HepG2 (cell line): ENCODE data around the gene MTHFD2L. TPM values are rescaled to one million over a fixed set of nuclear protein-coding genes. Genes with fewer than 3 reads are reported as not detected.

Experiments
- ETV6 ChIP-seq: sonication (generic); formaldehyde crosslinking; conservative IDR thresholded peaks from 2 replicates; pipeline ENCODE4 v1.4.0; 2020; ENCODE audit warnings: missing genetic modification reagents
- MEIS2 ChIP-seq: sonication (generic); formaldehyde crosslinking; IDR thresholded peaks from 2 replicates; pipeline ENCODE4 v1.9.0; 2021; ENCODE audit warnings: mild to moderate bottlenecking, missing genetic modification reagents
- RCOR2 ChIP-seq: IDR thresholded peaks from 2 replicates; pipeline ENCODE4 v1.6.1; 2016; ENCODE audit warnings: missing biosample characterization, missing genetic modification reagents
- REST ChIP-seq, 2 experiments: IDR thresholded peaks; 2 replicates each; pipeline ENCODE4 v1.6.1; 2011 to 2012; ENCODE audit warnings: low read length in 2 of 2, borderline replicate concordance in 1 of 2, low read depth in 1 of 2, mild to moderate bottlenecking in 1 of 2, moderate library complexity in 1 of 2
- ZBTB21 ChIP-seq: sonication (generic); formaldehyde crosslinking; IDR thresholded peaks from 2 replicates; pipeline ENCODE4 v1.4.0; 2020; ENCODE audit warnings: missing genetic modification reagents
- ZFP91 ChIP-seq: sonication (generic); formaldehyde crosslinking; IDR thresholded peaks from 2 replicates; pipeline ENCODE4 v1.9.0; 2022; ENCODE audit warnings: missing genetic modification reagents, mild to moderate bottlenecking, borderline replicate concordance
- ZNF10 ChIP-seq: sonication (generic); formaldehyde crosslinking; IDR thresholded peaks from 2 replicates; pipeline ENCODE4 v1.4.0; 2020; ENCODE audit warnings: mild to moderate bottlenecking, low read depth, missing genetic modification reagents, borderline replicate concordance
- ZNF441 ChIP-seq: sonication (generic); formaldehyde crosslinking; IDR thresholded peaks from 2 replicates; pipeline ENCODE4 v1.7.0; 2021; ENCODE audit warnings: missing genetic modification reagents, borderline replicate concordance
- ZNF556 ChIP-seq: sonication (generic); formaldehyde crosslinking; IDR thresholded peaks from 2 replicates; pipeline ENCODE4 v1.4.0; 2020; ENCODE audit warnings: mild to moderate bottlenecking, missing genetic modification reagents, borderline replicate concordance
- ZNF644 ChIP-seq: IDR thresholded peaks from 2 replicates; pipeline ENCODE4 v1.6.1; 2016; ENCODE audit warnings: low read depth
- polyA plus RNA-seq, 8 experiments: library from polyadenylated mRNA; depleted of rRNA in 3 of 8; stranded (reverse) in 7 of 8; unstranded in 1 of 8; fragments of >200 nt; fragmentation: Illumina TruSeq in 4 of 8; extraction: Trizol in 4 of 8; gene quantifications; 2 replicates each; pipeline versions ENCODE4 v1.2.1 to v1.2.3, GENCODE V29; 2011 to 2016; ENCODE audit warnings: low read depth in 4 of 8, missing spikeins in 1 of 8, mixed read lengths in 1 of 8; ENCODE audit not compliant: insufficient read depth in 1 of 8
- total RNA-seq, 5 experiments: library from RNA; depleted of rRNA; stranded (reverse); fragments of >200 nt; fragmentation: Illumina TruSeq; extraction: Trizol; gene quantifications; 2 replicates each; pipeline ENCODE4 v1.2.3, GENCODE V29; 2016; ENCODE audit warnings: low read depth in 1 of 5
- TF ChIP-seq, protein P1 (sequence below): sonication (generic); formaldehyde crosslinking; IDR thresholded peaks from 2 replicates; pipeline ENCODE4 v1.5.1; 2020; ENCODE audit warnings: mild to moderate bottlenecking, missing genetic modification reagents, moderate library complexity
- TF ChIP-seq, protein P2 (sequence below): sonication (generic); formaldehyde crosslinking; IDR thresholded peaks from 2 replicates; pipeline ENCODE4 v1.4.0; 2020; ENCODE audit warnings: missing genetic modification reagents, borderline replicate concordance

MTHFD2L gene
- total and polyA plus RNA-seq, 2 of the 13 experiments (the other 11 are each of a cell fraction or from before 2014, with no cell fraction given), result 10.5 to 14.9 TPM

DNA sequence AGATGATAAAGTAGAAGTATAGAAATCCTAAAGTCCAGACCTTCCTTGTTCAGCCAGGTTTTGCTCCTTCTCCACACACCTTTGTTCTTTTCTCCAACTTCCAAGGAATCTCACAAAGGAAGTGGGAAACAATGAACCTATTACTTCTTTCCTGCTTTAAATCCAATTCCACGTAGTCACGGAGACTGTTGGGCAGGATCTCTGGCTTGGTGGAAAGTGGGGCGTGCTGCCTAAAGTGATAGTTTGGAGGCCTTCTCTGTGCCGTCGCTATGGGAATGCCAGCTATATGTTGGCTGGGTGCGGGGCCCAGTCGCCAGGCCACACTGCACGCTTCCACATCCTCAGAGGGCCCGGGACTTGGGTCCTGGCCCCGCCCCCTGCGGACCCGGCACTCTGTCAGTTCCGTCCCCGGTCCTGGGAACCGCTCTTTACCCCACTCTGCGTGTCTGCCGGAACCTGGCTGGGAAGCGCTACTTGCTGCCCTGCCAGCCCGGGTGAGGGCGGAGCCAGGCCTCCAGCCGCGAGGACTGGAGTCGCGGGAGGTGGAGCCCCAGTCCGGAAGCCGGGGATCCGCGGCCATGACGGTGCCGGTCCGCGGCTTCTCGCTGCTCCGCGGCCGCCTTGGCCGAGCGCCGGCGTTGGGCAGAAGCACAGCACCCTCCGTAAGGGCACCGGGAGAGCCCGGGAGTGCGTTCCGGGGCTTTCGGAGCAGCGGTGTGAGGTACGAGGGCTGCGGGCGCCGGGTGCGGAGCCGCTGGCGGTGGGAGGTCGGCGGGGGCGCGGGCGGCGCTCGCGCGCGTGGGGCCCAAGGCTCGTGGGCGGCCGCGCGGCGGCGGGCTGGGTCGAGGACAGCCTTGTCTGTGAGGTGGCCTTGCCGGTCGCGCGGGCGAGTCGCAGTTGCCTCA is at the start of gene MTHFD2L (continued):
- TF ChIP-seq MEIS2 (CRISPR knock-in tag), result peak; percentile 60
- TF ChIP-seq ZNF10, result no peak
- TF ChIP-seq RCOR2 (CRISPR knock-in tag), result 0 out of 2 replicates have a peak, but pooled peaks have one; percentile 41
- peak; percentile 43; the same call in 1 of the 2 replicates for TF ChIP-seq ZNF441
- peak; percentile 74; the same call in 1 of the 2 replicates for TF ChIP-seq ZNF556 (CRISPR knock-in tag)
- peak; percentile 63; the same call in 1 of the 2 replicates for TF ChIP-seq ETV6
- TF ChIP-seq, protein P1, sequence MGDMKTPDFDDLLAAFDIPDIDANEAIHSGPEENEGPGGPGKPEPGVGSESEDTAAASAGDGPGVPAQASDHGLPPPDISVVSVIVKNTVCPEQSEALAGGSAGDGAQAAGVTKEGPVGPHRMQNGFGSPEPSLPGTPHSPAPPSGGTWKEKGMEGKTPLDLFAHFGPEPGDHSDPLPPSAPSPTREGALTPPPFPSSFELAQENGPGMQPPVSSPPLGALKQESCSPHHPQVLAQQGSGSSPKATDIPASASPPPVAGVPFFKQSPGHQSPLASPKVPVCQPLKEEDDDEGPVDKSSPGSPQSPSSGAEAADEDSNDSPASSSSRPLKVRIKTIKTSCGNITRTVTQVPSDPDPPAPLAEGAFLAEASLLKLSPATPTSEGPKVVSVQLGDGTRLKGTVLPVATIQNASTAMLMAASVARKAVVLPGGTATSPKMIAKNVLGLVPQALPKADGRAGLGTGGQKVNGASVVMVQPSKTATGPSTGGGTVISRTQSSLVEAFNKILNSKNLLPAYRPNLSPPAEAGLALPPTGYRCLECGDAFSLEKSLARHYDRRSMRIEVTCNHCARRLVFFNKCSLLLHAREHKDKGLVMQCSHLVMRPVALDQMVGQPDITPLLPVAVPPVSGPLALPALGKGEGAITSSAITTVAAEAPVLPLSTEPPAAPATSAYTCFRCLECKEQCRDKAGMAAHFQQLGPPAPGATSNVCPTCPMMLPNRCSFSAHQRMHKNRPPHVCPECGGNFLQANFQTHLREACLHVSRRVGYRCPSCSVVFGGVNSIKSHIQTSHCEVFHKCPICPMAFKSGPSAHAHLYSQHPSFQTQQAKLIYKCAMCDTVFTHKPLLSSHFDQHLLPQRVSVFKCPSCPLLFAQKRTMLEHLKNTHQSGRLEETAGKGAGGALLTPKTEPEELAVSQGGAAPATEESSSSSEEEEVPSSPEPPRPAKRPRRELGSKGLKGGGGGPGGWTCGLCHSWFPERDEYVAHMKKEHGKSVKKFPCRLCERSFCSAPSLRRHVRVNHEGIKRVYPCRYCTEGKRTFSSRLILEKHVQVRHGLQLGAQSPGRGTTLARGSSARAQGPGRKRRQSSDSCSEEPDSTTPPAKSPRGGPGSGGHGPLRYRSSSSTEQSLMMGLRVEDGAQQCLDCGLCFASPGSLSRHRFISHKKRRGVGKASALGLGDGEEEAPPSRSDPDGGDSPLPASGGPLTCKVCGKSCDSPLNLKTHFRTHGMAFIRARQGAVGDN (CRISPR knock-in tag), result peak; percentile 96
- TF ChIP-seq REST (IDR thresholded peaks at IDR 0.05; ENCODE audit: borderline replicate concordance in 1 of 2, low read depth in 1 of 2, low read length in 2 of 2), result peak in 1 of 2 experiments; percentile 57; a peak in 1 of 4 replicates
- no peak for TF ChIP-seq ZBTB21 (CRISPR knock-in tag)
- TF ChIP-seq ZFP91 (CRISPR knock-in tag), result peak; percentile 92
- TF ChIP-seq, protein P2, sequence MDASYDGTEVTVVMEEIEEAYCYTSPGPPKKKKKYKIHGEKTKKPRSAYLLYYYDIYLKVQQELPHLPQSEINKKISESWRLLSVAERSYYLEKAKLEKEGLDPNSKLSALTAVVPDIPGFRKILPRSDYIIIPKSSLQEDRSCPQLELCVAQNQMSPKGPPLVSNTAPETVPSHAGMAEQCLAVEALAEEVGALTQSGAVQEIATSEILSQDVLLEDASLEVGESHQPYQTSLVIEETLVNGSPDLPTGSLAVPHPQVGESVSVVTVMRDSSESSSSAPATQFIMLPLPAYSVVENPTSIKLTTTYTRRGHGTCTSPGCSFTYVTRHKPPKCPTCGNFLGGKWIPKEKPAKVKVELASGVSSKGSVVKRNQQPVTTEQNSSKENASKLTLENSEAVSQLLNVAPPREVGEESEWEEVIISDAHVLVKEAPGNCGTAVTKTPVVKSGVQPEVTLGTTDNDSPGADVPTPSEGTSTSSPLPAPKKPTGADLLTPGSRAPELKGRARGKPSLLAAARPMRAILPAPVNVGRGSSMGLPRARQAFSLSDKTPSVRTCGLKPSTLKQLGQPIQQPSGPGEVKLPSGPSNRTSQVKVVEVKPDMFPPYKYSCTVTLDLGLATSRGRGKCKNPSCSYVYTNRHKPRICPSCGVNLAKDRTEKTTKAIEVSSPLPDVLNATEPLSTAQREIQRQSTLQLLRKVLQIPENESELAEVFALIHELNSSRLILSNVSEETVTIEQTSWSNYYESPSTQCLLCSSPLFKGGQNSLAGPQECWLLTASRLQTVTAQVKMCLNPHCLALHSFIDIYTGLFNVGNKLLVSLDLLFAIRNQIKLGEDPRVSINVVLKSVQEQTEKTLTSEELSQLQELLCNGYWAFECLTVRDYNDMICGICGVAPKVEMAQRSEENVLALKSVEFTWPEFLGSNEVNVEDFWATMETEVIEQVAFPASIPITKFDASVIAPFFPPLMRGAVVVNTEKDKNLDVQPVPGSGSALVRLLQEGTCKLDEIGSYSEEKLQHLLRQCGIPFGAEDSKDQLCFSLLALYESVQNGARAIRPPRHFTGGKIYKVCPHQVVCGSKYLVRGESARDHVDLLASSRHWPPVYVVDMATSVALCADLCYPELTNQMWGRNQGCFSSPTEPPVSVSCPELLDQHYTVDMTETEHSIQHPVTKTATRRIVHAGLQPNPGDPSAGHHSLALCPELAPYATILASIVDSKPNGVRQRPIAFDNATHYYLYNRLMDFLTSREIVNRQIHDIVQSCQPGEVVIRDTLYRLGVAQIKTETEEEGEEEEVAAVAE (CRISPR knock-in tag), result peak; percentile 66; the same call in 1 of the 2 replicates
- TF ChIP-seq ZNF644 (CRISPR knock-in tag), result peak; percentile 44; the same call in 1 of the 2 replicates
